Mesenchymal stem cell (in vitro differentiated cells and primary cell): Measurements from ENCODE around the gene SNPH.
A peak's percentile ranks its signal among the peaks of the same experiment; 100 is the strongest.

ENCODE experiments used
- DNase-seq: peaks from one replicate; pipeline ENCODE4 v3.0.0-alpha.2; 2013
- H2AFZ ChIP-seq: one replicate; pipeline ENCODE4 v1.6.1; 2013; ENCODE audit warnings: low read depth, mild to moderate bottlenecking, control low read depth, inconsistent platforms, low read length, moderate library complexity
- H2AK5ac ChIP-seq: 2 replicates; pipeline ENCODE4 v1.6.1; 2013; ENCODE audit warnings: low read length, moderate library complexity, mild to moderate bottlenecking, inconsistent platforms; ENCODE audit not compliant: severe bottlenecking
- H2BK120ac ChIP-seq: one replicate; pipeline ENCODE4 v1.6.1; 2013; ENCODE audit warnings: low read depth, mild to moderate bottlenecking, inconsistent platforms, low read length, moderate library complexity
- H2BK12ac ChIP-seq, 2 experiments: one replicate each; pipeline ENCODE4 v1.6.1; 2013; ENCODE audit warnings: inconsistent platforms in 2 of 2, low read length in 2 of 2, mild to moderate bottlenecking in 2 of 2, moderate library complexity in 2 of 2, control low read depth in 1 of 2
- H2BK15ac ChIP-seq: one replicate; pipeline ENCODE4 v1.6.1; 2013; ENCODE audit warnings: mild to moderate bottlenecking, low read depth, inconsistent platforms; ENCODE audit not compliant: poor library complexity, severe bottlenecking
- H2BK5ac ChIP-seq: 2 replicates; pipeline ENCODE4 v1.6.1; 2013; ENCODE audit warnings: low read depth, mild to moderate bottlenecking, low read length, control low read depth, inconsistent platforms; ENCODE audit not compliant: poor library complexity, severe bottlenecking
- H3K14ac ChIP-seq, 2 experiments: one replicate each; pipeline ENCODE4 v1.6.1; 2013; ENCODE audit warnings: inconsistent platforms in 2 of 2, low read length in 2 of 2, control low read depth in 1 of 2, mild to moderate bottlenecking in 1 of 2, moderate library complexity in 1 of 2
- H3K18ac ChIP-seq, 2 experiments: one replicate each; pipeline ENCODE4 v1.6.1; 2013; ENCODE audit warnings: inconsistent platforms in 2 of 2, low read length in 2 of 2, control low read depth in 1 of 2, low read depth in 1 of 2, mild to moderate bottlenecking in 1 of 2
- H3K23ac ChIP-seq, 2 experiments: one replicate each; pipeline ENCODE4 v1.6.1; 2013; ENCODE audit warnings: inconsistent platforms in 2 of 2, low read length in 2 of 2, mild to moderate bottlenecking in 2 of 2, moderate library complexity in 2 of 2, control low read depth in 1 of 2
- H3K27ac ChIP-seq: 2 replicates; pipeline ENCODE4 v1.5.1; 2013; ENCODE audit warnings: mild to moderate bottlenecking, moderate library complexity, low read length, control low read depth, inconsistent platforms; ENCODE audit not compliant: poor library complexity, severe bottlenecking
- H3K27me3 ChIP-seq, 2 experiments: 2 replicates each; pipeline versions ENCODE4 v1.6.1 to v1.7.0; 2013; ENCODE audit warnings: low read length in 2 of 2, mild to moderate bottlenecking in 2 of 2, moderate library complexity in 2 of 2, control low read depth in 1 of 2, inconsistent platforms in 1 of 2; ENCODE audit not compliant: control insufficient read depth in 1 of 2, insufficient read depth in 1 of 2
- H3K36me3 ChIP-seq, 2 experiments: 2 replicates each; pipeline versions ENCODE4 v1.6.1 to v1.7.0; 2013; ENCODE audit warnings: low read length in 2 of 2, control low read depth in 1 of 2, inconsistent platforms in 1 of 2, low read depth in 1 of 2, mild to moderate bottlenecking in 1 of 2; ENCODE audit not compliant: insufficient read depth in 2 of 2, control insufficient read depth in 1 of 2
- H3K4ac ChIP-seq, 2 experiments: one replicate each; pipeline ENCODE4 v1.6.1; 2013; ENCODE audit warnings: inconsistent platforms in 2 of 2, low read length in 2 of 2, mild to moderate bottlenecking in 2 of 2, moderate library complexity in 2 of 2, control low read depth in 1 of 2, low read depth in 1 of 2
- H3K4me1 ChIP-seq: 2 replicates; pipeline ENCODE4 v1.6.1; 2013; ENCODE audit warnings: low read depth, low read length, control low read depth; ENCODE audit not compliant: control insufficient read depth, insufficient read depth
- H3K4me2 ChIP-seq: 2 replicates; pipeline ENCODE4 v1.6.1; 2013; ENCODE audit warnings: low read length, mild to moderate bottlenecking, inconsistent platforms; ENCODE audit not compliant: poor library complexity, severe bottlenecking
- H3K4me3 ChIP-seq, 2 experiments: 2 replicates each; pipeline versions ENCODE4 v1.5.1 to v1.7.0; 2013; ENCODE audit warnings: low read length in 2 of 2, mild to moderate bottlenecking in 2 of 2, control low read depth in 1 of 2, low read depth in 1 of 2; ENCODE audit not compliant: insufficient read depth in 1 of 2
- H3K79me1 ChIP-seq: replicated peaks from 2 replicates; pipeline ENCODE4 v1.6.1; 2013; ENCODE audit warnings: mild to moderate bottlenecking, control low read depth, low read length, inconsistent platforms; ENCODE audit not compliant: poor library complexity, severe bottlenecking
- H3K9ac ChIP-seq: 2 replicates; pipeline ENCODE4 v1.7.0; 2013; ENCODE audit warnings: mild to moderate bottlenecking, low read length, moderate library complexity
- H3K9me3 ChIP-seq: 2 replicates; pipeline ENCODE4 v1.7.0; 2013; ENCODE audit warnings: mild to moderate bottlenecking, low read length; ENCODE audit not compliant: control insufficient read depth
- H4K8ac ChIP-seq: one replicate; pipeline ENCODE4 v1.6.1; 2013; ENCODE audit warnings: inconsistent platforms, mild to moderate bottlenecking, low read length, moderate library complexity
- H4K91ac ChIP-seq: one replicate; pipeline ENCODE4 v1.6.1; 2013; ENCODE audit warnings: mild to moderate bottlenecking, low read length, inconsistent platforms
- WGBS: methylation state at CpG from one replicate; pipeline ENCODE4 v1.1.7; 2013; ENCODE audit warnings: mixed read lengths; 5-methylcytosine and 5-hydroxymethylcytosine counted together

Gene SNPH

GRCh38 chr20:1224205-1224890 lies 41.7 kb upstream of the SNPH start:
- Histone ChIP-seq H2BK12ac (no peak overlapping the region), H3K27me3 (peaks cover 0 to 32% of the 10 kb centered on the region in 2 experiments), H3K27ac (no peak overlapping the region), H3K79me1 (no peaks in the 10 kb centered on the region), H3K4ac (no peak overlapping the region), H3K14ac (no peak overlapping the region), H3K4me1 (no peaks in the 10 kb centered on the region), H3K9me3 (no peaks in the 10 kb centered on the region), H3K23ac (no peak overlapping the region), H2BK120ac (no peak overlapping the region), H3K36me3 (no peaks in the 10 kb centered on the region), H2AK5ac (no peak overlapping the region), H3K9ac (no peak overlapping the region), H4K8ac (no peak overlapping the region), H3K4me3 (no peak overlapping the region), H2BK5ac (no peak overlapping the region), H3K4me2 (no peak overlapping the region), H3K18ac (no peak overlapping the region), H2AFZ (no peak overlapping the region), H2BK15ac (no peak overlapping the region), H4K91ac (no peak overlapping the region)
- WGBS, result 91% methylated on average over 19 of the region's 20 CpGs
- no peak for DNase-seq

GRCh38 chr20:1225263-1225782 lies 40.8 kb upstream of the SNPH start:
- no peak overlapping the region for H3K23ac ChIP-seq
- 4% methylated on average over 20 of the region's 30 CpGs for WGBS

GRCh38 chr20:1225783-1226654 lies 40.1 kb upstream of the SNPH start, which contains the start of gene RAD21L1:
RAD21L1 (plus strand) TSS chr20:1226044; CDS start chr20:1228454, 2,410 bp downstream.
- Histone ChIP-seq H3K9me3 (no peaks in the 10 kb centered on the region), H2BK5ac (no peak within 1 kb of the TSS), H4K91ac (peak within 1 kb of the TSS; percentile 71), H4K8ac (peak within 1 kb of the TSS; percentile 87), H3K14ac (peak within 1 kb of the TSS in 1 of 2 experiments; percentile 98), H2AFZ (peak within 1 kb of the TSS; percentile 86), H2BK15ac (peak within 1 kb of the TSS; percentile 80), H3K4me1 (no peaks in the 10 kb centered on the region), H3K4ac (peak within 1 kb of the TSS; percentile 83 to 95), H3K4me3 (peak within 1 kb of the TSS; percentile 81 to 83), H3K27ac (no peak within 1 kb of the TSS), H3K4me2 (peak within 1 kb of the TSS; percentile 99), H2BK120ac (peak within 1 kb of the TSS; percentile 99), H3K18ac (peak within 1 kb of the TSS; percentile 68 to 95), H2AK5ac (no peak within 1 kb of the TSS), H3K27me3 (peaks cover 0 to 47% of the 10 kb centered on the region in 2 experiments), H2BK12ac (peak within 1 kb of the TSS; percentile 9 to 49), H3K79me1 (no peaks in the 10 kb centered on the region), H3K36me3 (no peaks in the 10 kb centered on the region), H3K9ac (peak within 1 kb of the TSS; percentile 66), H3K23ac (peak within 1 kb of the TSS; percentile 23 to 90)
- WGBS, result under 1% methylated on average over 58 of the region's 88 CpGs
- DNase-seq, result peak; percentile 80

More at GRCh38 chr20:1225263-1225782, 40.8 kb upstream of the SNPH start:
- Histone ChIP-seq H3K27ac (no peak overlapping the region), H2BK5ac (no peak overlapping the region), H3K4me3 (peak overlapping the region; percentile 60 to 69), H4K8ac (peak overlapping the region; percentile 81), H3K14ac (peak overlapping the region in 1 of 2 experiments; percentile 98), H3K18ac (peak overlapping the region in 1 of 2 experiments; percentile 93), H3K27me3 (peaks cover 0 to 40% of the 10 kb centered on the region in 2 experiments), H3K36me3 (no peaks in the 10 kb centered on the region), H2BK120ac (no peak overlapping the region), H2BK12ac (peak overlapping the region in 1 of 2 experiments; percentile 19), H2AFZ (peak overlapping the region; percentile 21), H3K9me3 (no peaks in the 10 kb centered on the region), H3K9ac (no peak overlapping the region), H3K79me1 (no peaks in the 10 kb centered on the region), H3K4ac (peak overlapping the region in 1 of 2 experiments; percentile 29), H2BK15ac (no peak overlapping the region), H2AK5ac (no peak overlapping the region), H3K4me2 (peak overlapping the region; percentile 41), H3K4me1 (no peaks in the 10 kb centered on the region), H4K91ac (peak overlapping the region; percentile 30)
- DNase-seq, result no peak

GRCh38 chr20:1229541-1229940 lies 36.6 kb upstream of the SNPH start:
- H3K4ac ChIP-seq, result no peak overlapping the region
- H3K9ac ChIP-seq, result no peak overlapping the region
- H2BK15ac ChIP-seq, result no peak overlapping the region
- no peak overlapping the region for H4K8ac ChIP-seq
- H2AFZ ChIP-seq, result no peak overlapping the region
- H3K27me3 ChIP-seq, result peaks cover 0 to 53% of the 10 kb centered on the region in 2 experiments
- no peak overlapping the region for H2AK5ac ChIP-seq
- H3K27ac ChIP-seq, result no peak overlapping the region
- H2BK120ac ChIP-seq, result no peak overlapping the region
- H3K4me1 ChIP-seq, result no peaks in the 10 kb centered on the region
- no peak overlapping the region for H2BK5ac ChIP-seq
- H3K9me3 ChIP-seq, result no peaks in the 10 kb centered on the region
- no peak overlapping the region for H2BK12ac ChIP-seq
- 85% methylated on average over 2 of the region's 3 CpGs for WGBS
- no peaks in the 10 kb centered on the region for H3K79me1 ChIP-seq
- no peak overlapping the region for H3K23ac ChIP-seq
- H3K4me3 ChIP-seq, result no peak overlapping the region
- no peak overlapping the region for H3K4me2 ChIP-seq
- H4K91ac ChIP-seq, result no peak overlapping the region
- H3K36me3 ChIP-seq, result no peaks in the 10 kb centered on the region
- DNase-seq, result no peak
- no peak overlapping the region for H3K18ac ChIP-seq
- H3K14ac ChIP-seq, result no peak overlapping the region
